OCI-LY3 (cell line): Measurements from ENCODE around the gene ETV6.

ENCODE experiments used
- EZH2phosphoT487 ChIP-seq: fragments of 200-600 bp; shearing (Covaris generic); IDR thresholded peaks from 2 replicates; pipeline ENCODE4 v1.6.1; 2018; ENCODE audit warnings: antibody characterized with exemption, mixed run types, low read depth
- TF ChIP-seq, protein P1 (sequence below): fragments of 200-600, 300-600 bp; sonication (generic); IDR thresholded peaks from 2 replicates; pipeline ENCODE4 v1.5.1; 2014; ENCODE audit warnings: antibody characterized with exemption, low read length, low read depth

GRCh38 chr12:11882301-11883019, 233.0 kb downstream of the ETV6 start:
- TF ChIP-seq, protein P1, sequence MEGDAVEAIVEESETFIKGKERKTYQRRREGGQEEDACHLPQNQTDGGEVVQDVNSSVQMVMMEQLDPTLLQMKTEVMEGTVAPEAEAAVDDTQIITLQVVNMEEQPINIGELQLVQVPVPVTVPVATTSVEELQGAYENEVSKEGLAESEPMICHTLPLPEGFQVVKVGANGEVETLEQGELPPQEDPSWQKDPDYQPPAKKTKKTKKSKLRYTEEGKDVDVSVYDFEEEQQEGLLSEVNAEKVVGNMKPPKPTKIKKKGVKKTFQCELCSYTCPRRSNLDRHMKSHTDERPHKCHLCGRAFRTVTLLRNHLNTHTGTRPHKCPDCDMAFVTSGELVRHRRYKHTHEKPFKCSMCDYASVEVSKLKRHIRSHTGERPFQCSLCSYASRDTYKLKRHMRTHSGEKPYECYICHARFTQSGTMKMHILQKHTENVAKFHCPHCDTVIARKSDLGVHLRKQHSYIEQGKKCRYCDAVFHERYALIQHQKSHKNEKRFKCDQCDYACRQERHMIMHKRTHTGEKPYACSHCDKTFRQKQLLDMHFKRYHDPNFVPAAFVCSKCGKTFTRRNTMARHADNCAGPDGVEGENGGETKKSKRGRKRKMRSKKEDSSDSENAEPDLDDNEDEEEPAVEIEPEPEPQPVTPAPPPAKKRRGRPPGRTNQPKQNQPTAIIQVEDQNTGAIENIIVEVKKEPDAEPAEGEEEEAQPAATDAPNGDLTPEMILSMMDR: no peak
- no peak for TF ChIP-seq EZH2phosphoT487
